OCI-LY1 (cell line): ENCODE data around the gene HORMAD2.

Experiments
- CTCF ChIP-seq: fragments of 200-600 bp; sonication (generic), shearing (Covaris generic); IDR thresholded peaks from 2 replicates; pipeline ENCODE4 v1.5.1; 2017; ENCODE audit warnings: mild to moderate bottlenecking, antibody characterized with exemption, low read length, moderate library complexity, mixed read lengths
- EZH2 ChIP-seq: fragments of 200-600 bp; sonication (generic), shearing (Covaris generic); IDR thresholded peaks from 2 replicates; pipeline ENCODE4 v1.8.0; 2017; ENCODE audit warnings: borderline replicate concordance, mixed run types, mild to moderate bottlenecking, antibody characterized with exemption, low read length, moderate library complexity, mixed read lengths

- TF ChIP-seq CTCF: no peak
- TF ChIP-seq EZH2: no peak
Measured at GRCh38 chr22:30190574-30190973, 110.3 kb downstream of the HORMAD2 start.
